GM19043 (cell line): Measurements from ENCODE around the gene ITGAV.

Experiments
- ATAC-seq: cut with Tn5 transposase; IDR thresholded peaks from one replicate; pipeline ENCODE4 v1.9.1; 2021; ENCODE audit warnings: low read depth; ENCODE audit not compliant: unreplicated experiment

The ITGAV gene

DNA sequence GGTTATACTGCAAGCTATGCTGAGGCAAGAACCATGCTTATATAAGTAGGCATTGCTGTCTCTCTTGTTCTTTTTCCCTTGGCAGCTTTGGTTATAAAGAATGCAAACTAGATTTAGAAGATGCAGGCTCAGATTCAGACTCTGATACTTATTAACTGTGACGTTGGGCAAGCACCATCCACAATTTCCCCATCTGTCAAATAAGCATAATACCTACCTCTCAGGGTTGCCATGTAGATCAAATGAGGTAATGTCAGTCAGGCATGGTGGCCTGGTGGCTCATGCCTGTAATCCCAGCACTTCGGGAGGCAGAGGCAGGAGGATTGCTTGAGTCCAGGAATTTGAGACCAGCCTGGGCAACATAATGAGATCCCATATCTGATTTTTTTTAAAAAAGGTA, 21.7 kb downstream of the ITGAV start:
- ATAC-seq, result no peak

GRCh38 chr2:186612026-186612425, 22.2 kb downstream of the ITGAV start:
- no peak for ATAC-seq

- ATAC-seq, result no peak
These were observed 22.9 kb downstream of the ITGAV start for GRCh38 chr2:186612555-186613440.

- ATAC-seq, result no peak
These were observed 24.5 kb downstream of the ITGAV start for GRCh38 chr2:186614373-186614772.

- ATAC-seq, result no peak
These were observed 27.3 kb downstream of the ITGAV start for GRCh38 chr2:186617148-186617547.

DNA sequence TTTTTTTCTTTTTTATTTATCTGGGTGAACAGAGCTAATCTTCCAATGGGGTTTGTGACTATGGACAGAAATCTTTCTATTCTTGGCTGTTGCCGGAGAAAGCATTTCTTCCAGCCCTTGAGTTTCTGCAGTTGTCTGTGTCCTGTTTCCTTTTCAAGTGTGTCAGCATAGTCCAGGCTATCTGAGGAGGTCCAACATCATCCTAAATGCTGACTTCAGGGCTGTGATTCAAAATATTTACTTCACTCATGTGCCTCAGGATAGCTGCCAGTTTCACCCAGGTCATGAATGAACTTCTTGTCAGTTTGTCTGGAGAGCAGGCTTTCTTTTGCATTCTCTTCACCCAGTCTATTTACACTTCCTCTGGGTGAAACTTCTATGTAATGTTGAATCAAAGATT, 27.9 kb downstream of the ITGAV start:
- ATAC-seq, result no peak

DNA sequence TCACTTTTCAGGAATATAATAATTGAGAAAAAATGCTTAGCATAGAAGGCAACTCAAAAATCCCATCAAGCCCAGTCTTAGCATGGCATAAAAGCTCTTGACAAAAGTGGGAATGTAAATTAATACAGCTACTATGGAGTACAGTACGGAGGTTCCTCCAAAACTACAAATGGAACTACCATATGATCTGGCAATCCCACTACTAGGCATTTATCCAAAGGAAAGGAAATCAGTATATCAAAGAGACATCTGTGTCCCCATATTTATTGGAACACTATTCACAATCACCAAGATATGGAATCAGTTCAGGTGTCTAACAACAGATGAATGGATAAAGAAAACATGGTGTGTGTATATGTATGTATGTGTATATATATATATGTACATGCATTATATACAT, 28.8 kb downstream of the ITGAV start:
- no peak for ATAC-seq

- no peak for ATAC-seq
These were observed 33.2 kb downstream of the ITGAV start for GRCh38 chr2:186623084-186623483.

DNA sequence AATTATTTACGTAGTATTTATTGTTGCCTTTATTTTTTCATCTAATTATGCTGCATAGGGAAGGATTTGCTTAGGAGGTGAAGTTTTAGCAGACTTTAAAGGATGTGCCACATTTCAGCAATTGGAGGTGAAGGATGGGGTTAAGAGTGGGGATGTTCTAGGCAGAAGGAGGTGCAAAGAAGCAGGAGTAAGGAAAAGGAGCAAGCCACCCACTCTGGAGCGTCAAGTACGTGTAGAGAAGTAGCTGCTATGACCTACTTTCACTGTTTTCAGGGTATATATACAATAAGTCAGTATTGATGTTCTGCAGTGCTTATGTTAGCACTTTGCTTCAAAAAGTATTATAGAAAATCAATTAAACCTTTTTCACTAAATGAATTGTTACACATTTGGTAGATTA, 34.4 kb downstream of the ITGAV start:
- ATAC-seq, result no peak

DNA sequence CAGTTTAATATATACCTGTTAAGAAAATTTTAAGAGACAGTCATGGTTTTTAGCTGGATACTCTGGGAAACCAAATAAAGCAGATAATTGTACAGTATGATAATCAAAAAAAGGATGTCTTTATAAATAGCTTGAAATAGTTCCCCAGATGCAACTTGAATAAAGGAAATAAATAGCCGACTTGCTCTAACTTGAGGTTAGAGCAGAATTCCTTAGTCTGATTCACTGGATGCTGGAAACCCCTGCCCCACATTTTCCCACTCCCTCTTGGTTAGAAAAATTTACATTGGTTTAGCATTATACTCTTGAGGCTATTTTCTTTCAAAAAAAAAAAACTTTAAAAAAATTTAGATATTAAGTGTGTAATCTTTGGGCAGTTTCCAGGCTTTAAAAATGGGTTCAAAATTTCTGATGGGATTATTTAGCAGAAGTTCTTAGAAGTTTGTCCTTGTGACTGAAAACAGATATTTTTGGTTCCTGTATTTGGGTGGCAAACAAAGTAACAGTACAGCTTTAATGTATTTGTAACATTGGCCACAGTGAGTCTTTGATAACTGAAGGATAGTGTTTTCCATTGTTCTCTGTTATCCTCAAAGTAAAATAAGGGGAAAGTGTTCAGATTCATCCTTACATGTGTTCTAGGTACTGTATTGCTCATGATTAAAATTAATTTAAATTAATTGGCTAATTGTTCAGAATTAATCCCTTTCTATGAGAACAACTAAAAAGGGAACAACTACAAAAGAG, 39.6 kb downstream of the ITGAV start:
- ATAC-seq, result no peak

GRCh38 chr2:186632417-186632816, 42.6 kb downstream of the ITGAV start:
- no peak for ATAC-seq

- no peak for ATAC-seq
These were observed 44.8 kb downstream of the ITGAV start for GRCh38 chr2:186634701-186635100.

- ATAC-seq, result no peak
These were observed 47.1 kb downstream of the ITGAV start for GRCh38 chr2:186636800-186637496.

DNA sequence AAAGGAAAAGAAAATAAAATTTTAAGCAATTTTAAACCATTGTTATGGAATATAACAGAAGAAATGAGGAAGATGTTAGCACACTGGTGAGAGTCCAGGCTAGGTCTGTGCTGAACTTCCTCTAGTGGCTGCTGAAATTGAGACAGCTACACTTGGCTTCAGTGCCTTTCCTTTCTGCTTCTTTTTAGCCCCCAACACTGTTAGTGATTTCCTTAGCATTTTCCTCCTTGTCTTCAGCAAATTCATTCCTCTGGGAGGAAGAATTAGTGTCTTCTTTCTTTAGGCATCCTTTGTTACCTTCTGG, 47.6 kb downstream of the ITGAV start:
- ATAC-seq, result no peak

- ATAC-seq, result peak; percentile 48
These were observed 50.1 kb downstream of the ITGAV start for GRCh38 chr2:186639939-186640338.

GRCh38 chr2:186641132-186641806, 51.4 kb downstream of the ITGAV start:
- peak; percentile 14 for ATAC-seq

GRCh38 chr2:186641807-186642321, 52.0 kb downstream of the ITGAV start:
- ATAC-seq, result peak; percentile 69

DNA sequence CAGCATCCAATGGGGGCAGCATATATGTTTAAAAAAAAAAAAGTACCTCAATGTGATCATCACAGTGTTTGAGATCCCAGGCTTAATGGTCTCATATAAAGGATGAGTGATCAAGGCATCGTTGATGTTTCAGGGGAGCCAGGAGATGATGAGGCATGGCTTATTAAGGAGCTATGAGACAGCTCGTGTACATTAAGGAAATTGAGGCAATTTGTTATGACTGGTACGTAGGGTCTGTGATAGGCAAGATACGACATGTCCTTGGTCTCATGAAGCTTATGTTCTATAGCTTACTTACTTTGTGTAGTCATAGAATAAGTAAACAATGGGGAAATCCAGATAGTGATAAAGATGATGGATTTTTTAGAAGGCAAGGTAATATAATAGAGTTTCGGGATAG, 54.9 kb downstream of the ITGAV start:
- ATAC-seq, result no peak

- ATAC-seq, result no peak
These were observed 56.1 kb downstream of the ITGAV start for GRCh38 chr2:186645999-186646398.

DNA sequence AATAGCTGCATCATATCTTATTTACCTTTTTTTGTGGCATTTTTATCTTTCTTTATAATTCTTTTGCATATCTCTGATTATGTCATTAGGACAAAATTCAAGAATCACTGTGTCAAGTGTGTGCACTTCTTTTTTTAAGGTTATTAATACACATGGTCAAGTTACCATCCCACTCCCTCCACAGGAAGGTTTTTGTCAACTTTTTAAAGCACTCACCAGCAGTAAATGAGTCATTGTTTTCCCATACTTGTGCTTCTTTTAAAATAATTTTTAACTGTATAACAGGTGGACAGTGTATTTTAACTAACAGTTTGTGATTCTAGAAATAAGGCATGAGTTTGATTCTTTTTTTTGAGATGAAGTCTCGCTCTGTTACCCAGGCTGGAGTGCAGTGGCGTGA, 58.3 kb downstream of the ITGAV start:
- no peak for ATAC-seq

- no peak for ATAC-seq
These were observed 63.7 kb downstream of the ITGAV start for GRCh38 chr2:186653511-186653910.
